ENCODE data around the gene ZDHHC8. TPM values are rescaled to one million over a fixed set of nuclear protein-coding genes. Genes with fewer than 3 reads are reported as not detected.

Gene ZDHHC8
- total and polyA plus RNA-seq, 2 donors (not counting 3 experiments of a cell fraction or from before 2014, with no cell fraction given), result 49.8 to 131 TPM

DNA sequence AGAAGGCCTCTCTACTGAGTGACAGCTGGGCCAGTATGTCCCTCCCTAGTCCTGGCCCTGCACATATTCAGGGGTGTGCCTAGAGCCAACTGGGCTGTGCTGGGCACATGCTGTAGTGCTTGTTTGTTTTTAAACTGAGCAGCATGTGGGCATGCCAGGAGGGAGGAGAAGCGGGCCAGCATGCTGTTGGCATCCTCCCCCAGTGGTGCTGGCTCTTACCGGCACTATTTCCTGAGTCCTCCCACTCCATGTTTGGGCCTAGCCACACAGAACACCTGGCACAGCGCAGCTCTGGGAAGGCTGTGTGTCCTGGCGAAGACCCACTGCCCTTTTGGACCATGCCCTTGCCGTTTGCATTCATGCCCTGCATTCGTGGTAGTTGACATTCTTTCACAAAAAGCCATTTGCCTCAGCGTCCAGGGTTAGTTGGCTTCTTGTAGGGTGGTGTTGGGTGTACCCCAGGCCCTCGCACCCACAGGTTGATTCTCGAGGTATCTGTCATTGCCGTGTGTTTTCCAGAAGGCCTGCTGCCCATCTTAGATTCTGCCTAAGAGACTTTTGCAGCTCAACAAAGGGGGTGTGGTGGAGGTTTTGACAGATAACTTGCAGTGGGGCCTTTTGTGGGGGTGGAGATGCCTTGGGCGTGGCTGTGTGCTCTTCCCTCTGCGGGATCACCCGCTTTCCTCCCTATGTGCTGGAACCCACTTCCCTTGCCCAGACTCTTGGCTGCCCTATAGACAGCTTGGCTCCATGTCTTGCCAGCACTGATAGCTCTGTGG lies 38.0 kb upstream of the ZDHHC8 start:
- H3K4me3 ChIP-seq (replicated peaks in 1 of 3; ENCODE audit: insufficient read depth in 1 of 3, low read depth in 1 of 3, low read length in 3 of 3), result no peak overlapping the region
- POLR2A ChIA-PET, result no interaction called here
- H3K79me2 ChIP-seq (ENCODE audit: control insufficient read depth, insufficient read depth, low read length), result peaks cover 45% of the 10 kb centered on the region
- H3K9me1 ChIP-seq (replicated peaks; ENCODE audit: control insufficient read depth, extremely low read depth, insufficient read depth, low read length), result no peaks in the 10 kb centered on the region
- no peak overlapping the region for H3K27ac ChIP-seq (ENCODE audit: insufficient read depth, low read depth, low read length)
- H3K4me2 ChIP-seq (ENCODE audit: insufficient read depth, low read length), result no peak overlapping the region
- no peaks in the 10 kb centered on the region for H4K20me1 ChIP-seq (replicated peaks; ENCODE audit: control insufficient read depth, extremely low read depth, insufficient read depth, low read length)
- DNase-seq (ENCODE audit: low read depth, low spot score) (no peak), FAIRE-seq (no peak)
- CTCF ChIA-PET, result no interaction called here
- dilution Hi-C loops (cut with MboI; ENCODE audit: extremely low pct_ligation_motif_present, low sequenced_read_pairs), result no loop called here
- H3K9me3 ChIP-seq (replicated peaks; ENCODE audit: control insufficient read depth, insufficient read depth, low read length), result no peaks in the 10 kb centered on the region
- no peaks in the 10 kb centered on the region for H3K4me1 ChIP-seq (ENCODE audit: control insufficient read depth, extremely low read depth, insufficient read depth, low read length)
- H3K36me3 ChIP-seq (ENCODE audit: control insufficient read depth in 2 of 2, extremely low read depth in 1 of 2, insufficient read depth in 2 of 2, low read length in 2 of 2), result peaks cover 61 to 68% of the 10 kb centered on the region in 2 experiments
- TF ChIP-seq EZH2 (IDR thresholded peaks at IDR 0.05; ENCODE audit: borderline replicate concordance, low read depth, low read length, severe bottlenecking), result no peak
- no peak for TF ChIP-seq FOS (IDR thresholded peaks at IDR 0.05; ENCODE audit: borderline replicate concordance, insufficient read depth, low read length)
- no peak for TF ChIP-seq GATA2 (IDR thresholded peaks at IDR 0.05; ENCODE audit: insufficient read depth, insufficient read length, low read depth, low read length)
- TF ChIP-seq MYC (IDR thresholded peaks at IDR 0.05; ENCODE audit: low read depth, low read length), result no peak
- no peak for TF ChIP-seq POLR2AphosphoS5 (IDR thresholded peaks at IDR 0.05; ENCODE audit: insufficient read depth, low read depth, low read length)
- TF ChIP-seq, protein P1, sequence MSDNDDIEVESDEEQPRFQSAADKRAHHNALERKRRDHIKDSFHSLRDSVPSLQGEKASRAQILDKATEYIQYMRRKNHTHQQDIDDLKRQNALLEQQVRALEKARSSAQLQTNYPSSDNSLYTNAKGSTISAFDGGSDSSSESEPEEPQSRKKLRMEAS (IDR thresholded peaks at IDR 0.05; ENCODE audit: insufficient read depth, insufficient read length), result no peak
- TF ChIP-seq POLR2A (IDR thresholded peaks at IDR 0.05; ENCODE audit: low read depth, low read length), result no peak
- TF ChIP-seq, protein P2, sequence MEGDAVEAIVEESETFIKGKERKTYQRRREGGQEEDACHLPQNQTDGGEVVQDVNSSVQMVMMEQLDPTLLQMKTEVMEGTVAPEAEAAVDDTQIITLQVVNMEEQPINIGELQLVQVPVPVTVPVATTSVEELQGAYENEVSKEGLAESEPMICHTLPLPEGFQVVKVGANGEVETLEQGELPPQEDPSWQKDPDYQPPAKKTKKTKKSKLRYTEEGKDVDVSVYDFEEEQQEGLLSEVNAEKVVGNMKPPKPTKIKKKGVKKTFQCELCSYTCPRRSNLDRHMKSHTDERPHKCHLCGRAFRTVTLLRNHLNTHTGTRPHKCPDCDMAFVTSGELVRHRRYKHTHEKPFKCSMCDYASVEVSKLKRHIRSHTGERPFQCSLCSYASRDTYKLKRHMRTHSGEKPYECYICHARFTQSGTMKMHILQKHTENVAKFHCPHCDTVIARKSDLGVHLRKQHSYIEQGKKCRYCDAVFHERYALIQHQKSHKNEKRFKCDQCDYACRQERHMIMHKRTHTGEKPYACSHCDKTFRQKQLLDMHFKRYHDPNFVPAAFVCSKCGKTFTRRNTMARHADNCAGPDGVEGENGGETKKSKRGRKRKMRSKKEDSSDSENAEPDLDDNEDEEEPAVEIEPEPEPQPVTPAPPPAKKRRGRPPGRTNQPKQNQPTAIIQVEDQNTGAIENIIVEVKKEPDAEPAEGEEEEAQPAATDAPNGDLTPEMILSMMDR (IDR thresholded peaks at IDR 0.05; ENCODE audit: extremely low read depth in 1 of 2, insufficient read depth in 1 of 2, low read depth in 1 of 2, low read length in 2 of 2), result no peak
- TF ChIP-seq JUN (IDR thresholded peaks at IDR 0.05; ENCODE audit: borderline replicate concordance, insufficient read depth, insufficient read length, low read depth), result no peak
- no peak overlapping the region for H3K9ac ChIP-seq (replicated peaks; ENCODE audit: extremely low read depth, insufficient read depth, low read length)
- intact Hi-C loops (cut with micrococcal nuclease), result no loop called here
- no peak overlapping the region for H2AFZ ChIP-seq (ENCODE audit: low read depth, low read length)
- no TSS peak for BruUV-seq (replicated peaks)
- no peaks in the 10 kb centered on the region for H3K27me3 ChIP-seq (ENCODE audit: control insufficient read depth in 2 of 2, insufficient read depth in 2 of 2, low read length in 2 of 2)
